CD4-positive, alpha-beta T cell (primary cell): Measurements from ENCODE around the gene SP3. TPM values are rescaled to one million over a fixed set of nuclear protein-coding genes. Genes with fewer than 3 reads are reported as not detected.

Experiments
- ATAC-seq: fragments of 200-7000 bp; cut with Tn5 transposase; one replicate; pipeline ENCODE4 v1.10.0; 2022; ENCODE audit warnings: mild to moderate bottlenecking; ENCODE audit not compliant: poor library complexity
- CTCF ChIA-PET: fragments of 350-600 bp; sonication (Branson Sonifier 250); formaldehyde crosslinking; loops from one replicate; lab custom pipeline; 2021; ENCODE audit warnings: antibody characterized with exemption, inconsistent platforms; lab: Charles Lee
- POLR2A ChIA-PET: fragments of 350-600 bp; sonication (Branson Sonifier 250); formaldehyde crosslinking; loops from one replicate; lab custom pipeline; 2021; ENCODE audit warnings: antibody characterized with exemption, inconsistent platforms; lab: Charles Lee
- DNase-seq, 14 experiments: peaks; one replicate each; pipeline ENCODE4 v3.0.0-alpha.2; 2013 to 2020; ENCODE audit warnings: mixed read lengths in 2 of 14
- H3K27ac ChIP-seq, 2 donors: one replicate each; pipeline versions ENCODE4 v1.5.1 to v1.7.0; 2013; ENCODE audit warnings: low read length in 2 of 2, low read depth in 1 of 2, mild to moderate bottlenecking in 1 of 2
- H3K27me3 ChIP-seq, 2 experiments: 1 replicate in 1 of 2; 2 replicates in 1 of 2; pipeline versions ENCODE4 v1.6.1 to v1.7.0; 2013; ENCODE audit warnings: low read length in 2 of 2, control low read depth in 1 of 2, mild to moderate bottlenecking in 1 of 2, moderate library complexity in 1 of 2; ENCODE audit not compliant: insufficient read depth in 2 of 2, control insufficient read depth in 1 of 2
- H3K36me3 ChIP-seq: one replicate; pipeline ENCODE4 v1.6.1; 2013; ENCODE audit warnings: low read length, control low read depth; ENCODE audit not compliant: insufficient read depth
- H3K4me1 ChIP-seq: one replicate; pipeline ENCODE4 v1.6.1; 2013; ENCODE audit warnings: low read length, control low read depth; ENCODE audit not compliant: insufficient read depth
- H3K4me3 ChIP-seq: one replicate; pipeline ENCODE4 v1.5.1; 2013; ENCODE audit warnings: mild to moderate bottlenecking, low read length, moderate library complexity
- H3K9me3 ChIP-seq, 2 experiments: 1 replicate in 1 of 2; 2 replicates in 1 of 2; pipeline versions ENCODE4 v1.6.1 to v1.7.0; 2013; ENCODE audit warnings: low read length in 2 of 2, mild to moderate bottlenecking in 2 of 2, control low read depth in 1 of 2, moderate library complexity in 1 of 2; ENCODE audit not compliant: control insufficient read depth in 1 of 2, insufficient read depth in 1 of 2
- H3K27ac Mint-ChIP-seq: one replicate; pipeline ENCODE4 v1.8.0; 2020; ENCODE audit warnings: mixed read lengths
- H3K27me3 Mint-ChIP-seq: one replicate; pipeline ENCODE4 v1.8.0; 2021; ENCODE audit warnings: mixed read lengths
- H3K36me3 Mint-ChIP-seq: one replicate; pipeline ENCODE4 v1.8.0; 2021; ENCODE audit warnings: low read depth, mixed read lengths
- H3K4me1 Mint-ChIP-seq: one replicate; pipeline ENCODE4 v1.8.0; 2021; ENCODE audit warnings: low read depth, mixed read lengths
- H3K4me3 Mint-ChIP-seq: one replicate; pipeline ENCODE4 v1.8.0; 2020; ENCODE audit warnings: mild to moderate bottlenecking, mixed read lengths
- H3K9me3 Mint-ChIP-seq: one replicate; pipeline ENCODE4 v1.8.0; 2020; ENCODE audit warnings: mixed read lengths
- CTCF ChIP-seq: fragments of 200-600 bp; IDR thresholded peaks from one replicate; pipeline ENCODE4 v1.8.0; 2022; ENCODE audit warnings: antibody characterized with exemption, mild to moderate bottlenecking
- intact Hi-C, 2 experiments: fragments of 100-400 bp; cut with DNase I in 1 of 2; cut with micrococcal nuclease in 1 of 2; formaldehyde crosslinking; loops; one replicate each; pipeline versions ENCODE4 v1.15.1 to v1.9.0; 2023 to 2025; cut with DNase I, micrococcal nuclease
- total RNA-seq, 174 experiments: library from RNA in 2 of 174; stranded (reverse) in 2 of 174; gene quantifications; one replicate each; pipeline ENCODE4 v1.2.3 and lab custom pipeline; 2021 to 2026

Gene SP3
- total RNA-seq, 2 experiments from 2014 or later = 159 to 166 TPM

- TF ChIP-seq CTCF = no peak
- H3K9me3 ChIP-seq = no peaks in the 10 kb centered on the region
- H3K4me1 Mint-ChIP-seq = no peaks in the 10 kb centered on the region
- ChIA-PET POLR2A (no interaction called here), CTCF (no interaction called here)
- no peak overlapping the region for H3K4me3 Mint-ChIP-seq
- no peaks in the 10 kb centered on the region for H3K27me3 Mint-ChIP-seq
- DNase-seq = no peak
- no peak overlapping the region for H3K27ac ChIP-seq
- no peaks in the 10 kb centered on the region for H3K36me3 ChIP-seq
- H3K27me3 ChIP-seq = peaks cover 0 to 7% of the 10 kb centered on the region in 2 experiments
- ATAC-seq = no peak
- no peaks in the 10 kb centered on the region for H3K36me3 Mint-ChIP-seq
- no peaks in the 10 kb centered on the region for H3K9me3 Mint-ChIP-seq
- H3K4me1 ChIP-seq = no peaks in the 10 kb centered on the region
- intact Hi-C loops = no loop called here
- no peak overlapping the region for H3K27ac Mint-ChIP-seq
- H3K4me3 ChIP-seq = no peak overlapping the region
Observed at GRCh38 chr2:173993459-173993858, 28.3 kb upstream of the SP3 start.

- no peaks in the 10 kb centered on the region for H3K9me3 ChIP-seq
- H3K4me3 ChIP-seq = no peak overlapping the region
- intact Hi-C loops = no loop called here
- ChIA-PET CTCF (interaction anchor here (0.6 kb wide), 1 partner anchor 272 kb away, joined by 4 read pairs; no protein-coding TSS in a partner anchor), POLR2A (no interaction called here)
- no peak overlapping the region for H3K27ac Mint-ChIP-seq
- no peaks in the 10 kb centered on the region for H3K4me1 ChIP-seq
- ATAC-seq = no peak
- H3K4me1 Mint-ChIP-seq = no peaks in the 10 kb centered on the region
- H3K36me3 ChIP-seq = no peaks in the 10 kb centered on the region
- no peak for DNase-seq
- H3K9me3 Mint-ChIP-seq = no peaks in the 10 kb centered on the region
- TF ChIP-seq CTCF = no peak
- H3K36me3 Mint-ChIP-seq = no peaks in the 10 kb centered on the region
- H3K27ac ChIP-seq = no peak overlapping the region
- no peaks in the 10 kb centered on the region for H3K27me3 Mint-ChIP-seq
- H3K4me3 Mint-ChIP-seq = no peak overlapping the region
- H3K27me3 ChIP-seq = peaks cover 0 to 7% of the 10 kb centered on the region in 2 experiments
Observed at GRCh38 chr2:173991856-173992588, 26.8 kb upstream of the SP3 start.

- ATAC-seq = no peak
- POLR2A ChIA-PET = interaction anchor here (1.0 kb wide), 1 partner anchor 20 kb away, joined by 3 read pairs; no protein-coding TSS in a partner anchor
- no peak for TF ChIP-seq CTCF
Observed at GRCh38 chr2:173990970-173991819, 26.0 kb upstream of the SP3 start.

More at GRCh38 chr2:173990970-173991819, 26.0 kb upstream of the SP3 start:
- no peaks in the 10 kb centered on the region for H3K4me1 Mint-ChIP-seq
- DNase-seq = no peak
- H3K36me3 Mint-ChIP-seq = no peaks in the 10 kb centered on the region
- CTCF ChIA-PET = no interaction called here
- intact Hi-C loops = no loop called here
- no peak overlapping the region for H3K27ac Mint-ChIP-seq
- H3K27me3 Mint-ChIP-seq = no peaks in the 10 kb centered on the region
- H3K4me3 ChIP-seq = no peak overlapping the region
- no peaks in the 10 kb centered on the region for H3K9me3 ChIP-seq
- H3K27ac ChIP-seq = no peak overlapping the region
- H3K9me3 Mint-ChIP-seq = no peaks in the 10 kb centered on the region
- no peaks in the 10 kb centered on the region for H3K36me3 ChIP-seq
- no peak overlapping the region for H3K4me3 Mint-ChIP-seq
- H3K4me1 ChIP-seq = no peaks in the 10 kb centered on the region
- peaks cover 0 to 7% of the 10 kb centered on the region in 2 experiments for H3K27me3 ChIP-seq
